ENCODE measurements around the gene ADAMTS19.

Gene ADAMTS19

DNA sequence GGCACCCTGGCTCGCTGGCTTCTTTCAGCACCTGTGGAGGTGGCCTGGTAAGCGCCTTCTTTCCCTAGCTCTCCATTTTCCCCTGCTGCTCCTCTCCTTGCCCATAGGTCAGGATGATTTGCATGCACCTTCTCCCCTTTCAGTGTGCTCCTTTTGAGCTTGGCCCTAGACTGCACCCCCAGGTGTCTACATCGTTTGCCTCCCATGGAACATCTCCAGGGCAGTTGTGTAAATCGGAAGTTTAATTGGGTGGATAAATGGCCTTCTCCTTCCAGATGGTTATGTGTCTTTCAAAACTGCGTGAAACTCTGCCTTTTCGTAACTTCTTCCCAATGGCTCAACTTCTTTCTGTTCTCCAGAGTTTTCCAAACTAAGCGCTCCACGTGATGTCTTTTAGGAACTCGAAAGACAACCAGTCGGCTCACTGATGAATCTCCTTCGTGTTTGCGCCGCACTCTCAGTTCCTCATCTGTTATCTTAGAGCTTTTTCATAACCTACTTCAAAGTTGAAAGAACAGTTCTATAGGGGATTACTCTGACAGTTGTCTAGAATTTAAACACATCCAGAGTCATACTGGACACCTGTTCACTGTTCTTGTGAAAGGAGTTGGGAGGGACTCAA is 1.7 kb downstream of the ADAMTS19 start:
- peak overlapping the region; percentile 4 to 52 for H3K4me3 ChIP-seq (replicated peaks in 1 of 2; ENCODE audit: low read depth in 2 of 2, low read length in 2 of 2)
- TF ChIP-seq, protein P1, sequence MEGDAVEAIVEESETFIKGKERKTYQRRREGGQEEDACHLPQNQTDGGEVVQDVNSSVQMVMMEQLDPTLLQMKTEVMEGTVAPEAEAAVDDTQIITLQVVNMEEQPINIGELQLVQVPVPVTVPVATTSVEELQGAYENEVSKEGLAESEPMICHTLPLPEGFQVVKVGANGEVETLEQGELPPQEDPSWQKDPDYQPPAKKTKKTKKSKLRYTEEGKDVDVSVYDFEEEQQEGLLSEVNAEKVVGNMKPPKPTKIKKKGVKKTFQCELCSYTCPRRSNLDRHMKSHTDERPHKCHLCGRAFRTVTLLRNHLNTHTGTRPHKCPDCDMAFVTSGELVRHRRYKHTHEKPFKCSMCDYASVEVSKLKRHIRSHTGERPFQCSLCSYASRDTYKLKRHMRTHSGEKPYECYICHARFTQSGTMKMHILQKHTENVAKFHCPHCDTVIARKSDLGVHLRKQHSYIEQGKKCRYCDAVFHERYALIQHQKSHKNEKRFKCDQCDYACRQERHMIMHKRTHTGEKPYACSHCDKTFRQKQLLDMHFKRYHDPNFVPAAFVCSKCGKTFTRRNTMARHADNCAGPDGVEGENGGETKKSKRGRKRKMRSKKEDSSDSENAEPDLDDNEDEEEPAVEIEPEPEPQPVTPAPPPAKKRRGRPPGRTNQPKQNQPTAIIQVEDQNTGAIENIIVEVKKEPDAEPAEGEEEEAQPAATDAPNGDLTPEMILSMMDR (IDR thresholded peaks at IDR 0.05; ENCODE audit: low read depth, low read length): no peak
- no peak for DNase-seq (ENCODE audit: low read depth in 2 of 2)

GRCh38 chr5:129465776-129466344 is 5.8 kb downstream of the ADAMTS19 start:
- DNase-seq (ENCODE audit: low read depth in 2 of 2): no peak
- TF ChIP-seq, protein P1 (IDR thresholded peaks at IDR 0.05; ENCODE audit: low read depth, low read length): no peak
- H3K4me3 ChIP-seq (replicated peaks in 1 of 2; ENCODE audit: low read depth in 2 of 2, low read length in 2 of 2): no peak overlapping the region

- TF ChIP-seq, protein P1 (IDR thresholded peaks at IDR 0.05; ENCODE audit: low read depth, low read length): no peak
- no peak for DNase-seq (ENCODE audit: low read depth in 2 of 2)
Measured at GRCh38 chr5:129474544-129474943, 14.4 kb downstream of the ADAMTS19 start.

DNA sequence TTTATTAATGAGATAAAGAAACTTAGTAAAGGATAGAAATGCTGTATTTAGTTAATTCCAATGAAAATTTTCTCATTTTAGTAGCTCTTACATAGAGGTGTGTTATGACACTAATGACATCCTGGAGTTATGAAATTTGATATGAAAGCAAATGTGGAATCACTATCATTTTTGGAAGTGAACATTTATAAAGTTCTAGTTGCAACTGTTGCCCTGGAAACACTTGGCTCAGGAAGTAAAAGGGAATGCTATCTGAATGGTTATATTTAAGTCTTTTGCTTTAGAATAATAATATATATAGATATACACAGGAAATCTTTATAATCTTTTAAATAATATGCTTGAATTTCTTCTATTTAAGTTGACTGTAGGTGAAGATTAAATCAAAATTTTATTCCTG is 16.7 kb downstream of the ADAMTS19 start:
- no peak for DNase-seq (ENCODE audit: low read depth in 2 of 2)
- no peak overlapping the region for H3K4me3 ChIP-seq (replicated peaks in 1 of 2; ENCODE audit: low read depth in 2 of 2, low read length in 2 of 2)
- TF ChIP-seq, protein P1 (IDR thresholded peaks at IDR 0.05; ENCODE audit: low read depth, low read length): no peak

More at GRCh38 chr5:129474544-129474943, 14.4 kb downstream of the ADAMTS19 start:
- H3K4me3 ChIP-seq (replicated peaks in 1 of 2; ENCODE audit: low read depth in 2 of 2, low read length in 2 of 2): no peak overlapping the region

DNA sequence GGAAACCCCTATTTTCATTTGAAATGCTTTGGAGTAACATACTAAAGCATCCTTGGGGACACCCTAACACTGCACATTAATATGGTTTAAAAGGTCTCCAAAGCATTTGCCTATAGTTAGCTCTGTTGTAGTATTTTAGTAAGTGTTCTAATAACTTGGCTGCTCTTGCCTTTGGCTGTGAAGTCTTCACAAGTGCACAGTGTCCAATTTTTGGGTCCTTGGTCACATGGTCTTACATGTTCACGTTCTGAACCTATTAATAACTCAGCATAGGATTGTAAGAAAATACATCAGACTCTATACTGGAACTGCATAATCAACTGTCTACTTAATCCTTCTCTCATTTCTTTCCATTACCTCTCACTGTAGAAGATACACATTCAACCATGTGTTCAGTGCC is 17.4 kb downstream of the ADAMTS19 start:
- H3K4me3 ChIP-seq (replicated peaks in 1 of 2; ENCODE audit: low read depth in 2 of 2, low read length in 2 of 2): no peak overlapping the region
- TF ChIP-seq, protein P1 (IDR thresholded peaks at IDR 0.05; ENCODE audit: low read depth, low read length): no peak
- DNase-seq (ENCODE audit: low read depth in 2 of 2): no peak

- TF ChIP-seq, protein P1 (IDR thresholded peaks at IDR 0.05; ENCODE audit: low read depth, low read length): no peak
- DNase-seq (ENCODE audit: low read depth in 2 of 2): no peak
- H3K4me3 ChIP-seq (replicated peaks in 1 of 2; ENCODE audit: low read depth in 2 of 2, low read length in 2 of 2): no peak overlapping the region
Measured at GRCh38 chr5:129481161-129481560, 21.1 kb downstream of the ADAMTS19 start.

Measured in cardiac fibroblast (primary cell).